Activated B cell treated with CpG ODN at 0.5 μM for 24 hours (primary cell): Measurements from ENCODE around the gene MTG2. TPM values are rescaled to one million over a fixed set of nuclear protein-coding genes. Genes with fewer than 3 reads are reported as not detected.

Experiments
- ATAC-seq: fragments of 200-7000 bp; cut with Tn5 transposase; one replicate; pipeline ENCODE4 v1.10.0; 2021; ENCODE audit warnings: low read depth, mild to moderate bottlenecking, moderate library complexity
- CTCF ChIA-PET: fragments of 350-600 bp; sonication (Branson Sonifier 250); formaldehyde crosslinking; loops from one replicate; lab custom pipeline; 2021; ENCODE audit warnings: antibody characterized with exemption; lab: Charles Lee
- POLR2A ChIA-PET: fragments of 350-600 bp; sonication (Branson Sonifier 250); formaldehyde crosslinking; loops from one replicate; lab custom pipeline; 2021; ENCODE audit warnings: antibody characterized with exemption; lab: Charles Lee
- DNase-seq: peaks from one replicate; pipeline ENCODE4 v3.0.0; 2022
- H3K27ac Mint-ChIP-seq: one replicate; pipeline ENCODE4 v1.8.0; 2020; ENCODE audit warnings: mixed read lengths
- H3K27me3 Mint-ChIP-seq: one replicate; pipeline ENCODE4 v1.8.0; 2021; ENCODE audit warnings: mixed read lengths
- H3K36me3 Mint-ChIP-seq: one replicate; pipeline ENCODE4 v1.8.0; 2021; ENCODE audit warnings: low read depth, mixed read lengths
- H3K4me1 Mint-ChIP-seq: one replicate; pipeline ENCODE4 v1.8.0; 2021; ENCODE audit warnings: mixed read lengths
- H3K4me3 Mint-ChIP-seq: one replicate; pipeline ENCODE4 v1.8.0; 2020; ENCODE audit warnings: mild to moderate bottlenecking, mixed read lengths
- H3K9me3 Mint-ChIP-seq: one replicate; pipeline ENCODE4 v1.8.0; 2020; ENCODE audit warnings: mixed read lengths
- CTCF ChIP-seq: fragments of 200-600 bp; IDR thresholded peaks from one replicate; pipeline ENCODE4 v1.8.0; 2022; ENCODE audit warnings: antibody characterized with exemption, mild to moderate bottlenecking
- intact Hi-C: fragments of 100-400 bp; cut with micrococcal nuclease; formaldehyde crosslinking; loops from one replicate; pipeline ENCODE4 v1.15.1; 2024
- total RNA-seq: library from RNA; stranded (reverse); gene quantifications from 2 replicates; pipeline ENCODE4 v1.2.3, GENCODE V29; 2022

Gene MTG2
- total RNA-seq, 1 donor from 2014 or later, result 46.8 TPM

GRCh38 chr20:62190639-62191411 is 8.0 kb downstream of the MTG2 start:
- H3K27ac Mint-ChIP-seq, result no peak overlapping the region
- ChIA-PET POLR2A (no interaction called here), CTCF (no interaction called here)
- no peaks in the 10 kb centered on the region for H3K9me3 Mint-ChIP-seq
- no peak overlapping the region for H3K4me3 Mint-ChIP-seq
- DNase-seq, result no peak
- intact Hi-C loops, result no loop called here
- no peak for ATAC-seq
- peaks cover 41% of the 10 kb centered on the region for H3K36me3 Mint-ChIP-seq
- no peaks in the 10 kb centered on the region for H3K27me3 Mint-ChIP-seq
- TF ChIP-seq CTCF, result no peak
- H3K4me1 Mint-ChIP-seq, result peaks cover 18% of the 10 kb centered on the region

GRCh38 chr20:62191781-62192559 is 9.1 kb downstream of the MTG2 start:
- H3K4me3 Mint-ChIP-seq, result no peak overlapping the region
- no peaks in the 10 kb centered on the region for H3K9me3 Mint-ChIP-seq
- no peaks in the 10 kb centered on the region for H3K27me3 Mint-ChIP-seq
- peaks cover 44% of the 10 kb centered on the region for H3K36me3 Mint-ChIP-seq
- DNase-seq (no peak), ATAC-seq (no peak)
- POLR2A ChIA-PET, result no interaction called here
- intact Hi-C loops, result no loop called here
- no peak overlapping the region for H3K27ac Mint-ChIP-seq
- no peak for TF ChIP-seq CTCF
- H3K4me1 Mint-ChIP-seq, result peaks cover 12% of the 10 kb centered on the region
- CTCF ChIA-PET, result no interaction called here

- CTCF ChIA-PET, result no interaction called here
- H3K4me3 Mint-ChIP-seq, result no peak overlapping the region
- H3K4me1 Mint-ChIP-seq, result peaks cover 7% of the 10 kb centered on the region
- no peak overlapping the region for H3K27ac Mint-ChIP-seq
- peaks cover 47% of the 10 kb centered on the region for H3K36me3 Mint-ChIP-seq
- no peaks in the 10 kb centered on the region for H3K27me3 Mint-ChIP-seq
- POLR2A ChIA-PET, result interaction anchor here (0.6 kb wide), 1 partner anchor 10 kb away, joined by 3 read pairs; no protein-coding TSS in a partner anchor
- DNase-seq (no peak), ATAC-seq (no peak)
- H3K9me3 Mint-ChIP-seq, result no peaks in the 10 kb centered on the region
- intact Hi-C loops, result no loop called here
- no peak for TF ChIP-seq CTCF
Observed at GRCh38 chr20:62192635-62193034, 9.8 kb downstream of the MTG2 start.

- ChIA-PET CTCF (no interaction called here), POLR2A (interaction anchor here (0.6 kb wide), 1 partner anchor 9 kb away, joined by 3 read pairs; no protein-coding TSS in a partner anchor)
- no peak for ATAC-seq
- no peaks in the 10 kb centered on the region for H3K9me3 Mint-ChIP-seq
- peaks cover 53% of the 10 kb centered on the region for H3K36me3 Mint-ChIP-seq
- no peak overlapping the region for H3K4me3 Mint-ChIP-seq
- no peak for TF ChIP-seq CTCF
- H3K27ac Mint-ChIP-seq, result no peak overlapping the region
- intact Hi-C loops, result no loop called here
- H3K27me3 Mint-ChIP-seq, result no peaks in the 10 kb centered on the region
- peaks cover 3% of the 10 kb centered on the region for H3K4me1 Mint-ChIP-seq
- DNase-seq, result no peak
Observed at GRCh38 chr20:62193079-62194025, 10.5 kb downstream of the MTG2 start.
